Lower lobe of right lung (tissue), 2 donors: ENCODE measurements around the gene LRP5. TPM values are rescaled to one million over a fixed set of nuclear protein-coding genes. Genes with fewer than 3 reads are reported as not detected.

Experiments
- ATAC-seq, 2 donors: fragments of 200-7000 bp; cut with Tn5 transposase; one replicate each; pipeline ENCODE4 v1.9.1; 2020 to 2022; ENCODE audit warnings: mild to moderate bottlenecking in 2 of 2, moderate library complexity in 2 of 2
- DNase-seq: peaks from one replicate; pipeline ENCODE4 v3.0.0-alpha.2; 2020
- H3K27ac ChIP-seq: fragments of 200-600 bp; one replicate; pipeline ENCODE4 v1.8.0; 2022
- H3K27me3 ChIP-seq: fragments of 200-600 bp; one replicate; pipeline ENCODE4 v1.8.0; 2022; ENCODE audit warnings: low read depth
- H3K36me3 ChIP-seq: fragments of 200-600 bp; one replicate; pipeline ENCODE4 v1.8.0; 2022; ENCODE audit warnings: mild to moderate bottlenecking
- H3K4me1 ChIP-seq: fragments of 200-600 bp; one replicate; pipeline ENCODE4 v1.8.0; 2022
- H3K4me3 ChIP-seq: fragments of 200-600 bp; one replicate; pipeline ENCODE4 v1.8.0; 2022; ENCODE audit warnings: mild to moderate bottlenecking
- H3K9me3 ChIP-seq: fragments of 200-600 bp; one replicate; pipeline ENCODE4 v1.8.0; 2022
- CTCF ChIP-seq: fragments of 200-600 bp; IDR thresholded peaks from one replicate; pipeline ENCODE4 v1.8.0; 2022; ENCODE audit warnings: antibody characterized with exemption, mild to moderate bottlenecking
- intact Hi-C: fragments of 100-400 bp; cut with DNase I; formaldehyde crosslinking; loops from one replicate; pipeline ENCODE4 v1.11.0; 2022
- total RNA-seq: library from RNA; stranded (reverse); fragmentation: NEBNext Ultra II Directional; extraction: Animal tissue kit (Norgen Biotek cat#: 25700); gene quantifications from one replicate; pipeline ENCODE4 v1.2.1, GENCODE V29; 2021
- donor health status: DM: no; HTN: yes; CAD: no; lungs with severe emphysema.

Gene LRP5
- total RNA-seq, 1 donor from 2014 or later: 66.1 TPM

GRCh38 chr11:68329978-68330699, 17.7 kb downstream of the LRP5 start:
- Histone ChIP-seq H3K9me3 (no peaks in the 10 kb centered on the region), H3K4me1 (peaks cover 88% of the 10 kb centered on the region), H3K4me3 (no peak overlapping the region), H3K27ac (peak overlapping the region; percentile 71), H3K36me3 (no peaks in the 10 kb centered on the region), H3K27me3 (no peaks in the 10 kb centered on the region)
- ATAC-seq: no peak
- no peak for TF ChIP-seq CTCF
- intact Hi-C loops: no loop called here
- no peak for DNase-seq

- no peaks in the 10 kb centered on the region for H3K27me3 ChIP-seq
- H3K27ac ChIP-seq: peak overlapping the region; percentile 71
- ATAC-seq (no peak), DNase-seq (no peak)
- no peak for TF ChIP-seq CTCF
- no peak overlapping the region for H3K4me3 ChIP-seq
- no peaks in the 10 kb centered on the region for H3K36me3 ChIP-seq
- H3K9me3 ChIP-seq: no peaks in the 10 kb centered on the region
- peaks cover 81% of the 10 kb centered on the region for H3K4me1 ChIP-seq
- intact Hi-C loops: no loop called here
Observed at GRCh38 chr11:68330700-68331337, 18.4 kb downstream of the LRP5 start.

- no peak for TF ChIP-seq CTCF
Observed at GRCh38 chr11:68331338-68331947, 19.1 kb downstream of the LRP5 start.

GRCh38 chr11:68332186-68332585, 19.8 kb downstream of the LRP5 start:
- peak overlapping the region; percentile 46 for H3K27ac ChIP-seq
- H3K36me3 ChIP-seq: no peaks in the 10 kb centered on the region
- DNase-seq: no peak
- no peak for ATAC-seq
- no peaks in the 10 kb centered on the region for H3K27me3 ChIP-seq
- intact Hi-C loops: no loop called here
- H3K4me3 ChIP-seq: no peak overlapping the region
- H3K9me3 ChIP-seq: no peaks in the 10 kb centered on the region
- no peak for TF ChIP-seq CTCF
- H3K4me1 ChIP-seq: peaks cover 73% of the 10 kb centered on the region

More at GRCh38 chr11:68331338-68331947, 19.1 kb downstream of the LRP5 start:
- intact Hi-C loops: no loop called here
- H3K36me3 ChIP-seq: no peaks in the 10 kb centered on the region
- DNase-seq (no peak), ATAC-seq (no peak)
- no peak overlapping the region for H3K4me3 ChIP-seq
- H3K27ac ChIP-seq: peak overlapping the region; percentile 71
- no peaks in the 10 kb centered on the region for H3K9me3 ChIP-seq
- H3K4me1 ChIP-seq: peaks cover 75% of the 10 kb centered on the region
- no peaks in the 10 kb centered on the region for H3K27me3 ChIP-seq

GRCh38 chr11:68333173-68333572, 20.8 kb downstream of the LRP5 start:
- Histone ChIP-seq H3K4me3 (no peak overlapping the region), H3K9me3 (no peaks in the 10 kb centered on the region), H3K27me3 (no peaks in the 10 kb centered on the region), H3K36me3 (no peaks in the 10 kb centered on the region), H3K27ac (peak overlapping the region; percentile 46), H3K4me1 (peaks cover 72% of the 10 kb centered on the region)
- ATAC-seq: peak; percentile 47 to 81
- DNase-seq: no peak
- intact Hi-C loops: no loop called here
- no peak for TF ChIP-seq CTCF
